B cell (primary cell): ENCODE measurements around the gene TRMT11. TPM values are rescaled to one million over a fixed set of nuclear protein-coding genes. Genes with fewer than 3 reads are reported as not detected.

ENCODE experiments used
- ATAC-seq: fragments of 200-7000 bp; cut with Tn5 transposase; one replicate; pipeline ENCODE4 v1.10.0; 2021; ENCODE audit warnings: low read depth, mild to moderate bottlenecking, moderate number of reproducible peaks, moderate library complexity
- CTCF ChIA-PET: fragments of 350-600 bp; sonication (Branson Sonifier 250); formaldehyde crosslinking; loops from one replicate; lab custom pipeline; 2021; ENCODE audit warnings: antibody characterized with exemption, inconsistent platforms; lab: Charles Lee
- POLR2A ChIA-PET: fragments of 350-600 bp; sonication (Branson Sonifier 250); formaldehyde crosslinking; loops from one replicate; lab custom pipeline; 2021; ENCODE audit warnings: antibody characterized with exemption; lab: Charles Lee
- DNase-seq: peaks from one replicate; pipeline ENCODE4 v3.0.0; 2013
- H2AFZ ChIP-seq: 2 replicates; pipeline ENCODE4 v1.6.1; 2012; ENCODE audit warnings: mild to moderate bottlenecking, low read depth, low read length; ENCODE audit not compliant: insufficient read depth, poor library complexity, severe bottlenecking
- H3K27ac ChIP-seq, 2 donors: 1 replicate in 1 of 2; 2 replicates in 1 of 2; pipeline ENCODE4 v1.5.1; 2012 to 2013; ENCODE audit warnings: low read length in 2 of 2, mild to moderate bottlenecking in 2 of 2, moderate library complexity in 1 of 2
- H3K27me3 ChIP-seq, 4 experiments: fragments of 200-600 bp in 1 of 4; sonication (generic) in 1 of 4; replicated peaks in 1 of 4; 1 replicate in 2 of 4; 2 replicates in 2 of 4; pipeline versions ENCODE4 v1.6.1 to v1.7.0; 2013 to 2016; ENCODE audit warnings: low read length in 3 of 4, mild to moderate bottlenecking in 2 of 4, mixed read lengths in 1 of 4, moderate library complexity in 1 of 4; ENCODE audit not compliant: insufficient read depth in 4 of 4, control insufficient read depth in 3 of 4; ENCODE audit errors: control extremely low read depth in 1 of 4
- H3K36me3 ChIP-seq, 2 experiments: replicated peaks in 1 of 2; 1 replicate in 1 of 2; 2 replicates in 1 of 2; pipeline versions ENCODE4 v1.6.1 to v1.7.1; 2013; ENCODE audit warnings: low read length in 1 of 2; ENCODE audit not compliant: insufficient read depth in 2 of 2, control insufficient read depth in 1 of 2; ENCODE audit errors: control extremely low read depth in 1 of 2, extremely low read depth in 1 of 2
- H3K4me1 ChIP-seq, 2 donors: fragments of 200-600 bp in 1 of 2; sonication (generic) in 1 of 2; 1 replicate in 1 of 2; 2 replicates in 1 of 2; pipeline versions ENCODE4 v1.5.1 to v1.6.1; 2013 to 2017; ENCODE audit warnings: low read length in 2 of 2; ENCODE audit not compliant: control insufficient read depth in 2 of 2, insufficient read depth in 2 of 2
- H3K4me2 ChIP-seq: replicated peaks from 2 replicates; pipeline ENCODE3; 2012; ENCODE audit warnings: mild to moderate bottlenecking, low read depth, low read length; ENCODE audit not compliant: poor library complexity, severe bottlenecking
- H3K4me3 ChIP-seq, 5 experiments: fragments of 200-600 bp in 1 of 5; sonication (generic) in 1 of 5; 1 replicate in 3 of 5; 2 replicates in 2 of 5; pipeline versions ENCODE4 v1.5.1 to v1.7.0; 2011 to 2016; ENCODE audit warnings: low read length in 4 of 5, mild to moderate bottlenecking in 4 of 5, low read depth in 2 of 5, control low read depth in 1 of 5, moderate library complexity in 1 of 5; ENCODE audit not compliant: insufficient read depth in 1 of 5; ENCODE audit errors: control extremely low read depth in 1 of 5, extremely low read depth in 1 of 5
- H3K79me2 ChIP-seq: fragments of 200-600 bp; sonication (generic); one replicate; pipeline ENCODE4 v1.6.0; 2016; ENCODE audit warnings: low read length; ENCODE audit not compliant: control insufficient read depth, insufficient read depth
- H3K9ac ChIP-seq: fragments of 200-600 bp; sonication (generic); 2 replicates; pipeline ENCODE4 v1.6.1; 2017; ENCODE audit warnings: mild to moderate bottlenecking, low read length, moderate library complexity
- H3K9me3 ChIP-seq, 3 donors: one replicate each; pipeline versions ENCODE4 v1.6.1 to v1.7.1; 2013; ENCODE audit warnings: low read length in 2 of 3; ENCODE audit not compliant: control insufficient read depth in 2 of 3, insufficient read depth in 1 of 3; ENCODE audit errors: control extremely low read depth in 1 of 3
- H4K20me1 ChIP-seq: 2 replicates; pipeline ENCODE4 v1.6.0; 2012; ENCODE audit warnings: mild to moderate bottlenecking, low read length; ENCODE audit not compliant: insufficient read depth, control insufficient read depth, poor library complexity, severe bottlenecking
- H3K27ac Mint-ChIP-seq: one replicate; pipeline ENCODE4 v1.8.0; 2021; ENCODE audit warnings: mixed read lengths
- H3K27me3 Mint-ChIP-seq: one replicate; pipeline ENCODE4 v1.8.0; 2021; ENCODE audit warnings: mixed read lengths
- H3K4me1 Mint-ChIP-seq: one replicate; pipeline ENCODE4 v1.8.0; 2021; ENCODE audit warnings: mixed read lengths
- H3K4me3 Mint-ChIP-seq: one replicate; pipeline ENCODE4 v1.8.0; 2021; ENCODE audit warnings: mixed read lengths
- H3K9me3 Mint-ChIP-seq: one replicate; pipeline ENCODE4 v1.8.0; 2022; ENCODE audit warnings: mixed read lengths; ENCODE audit not compliant: insufficient read depth
- EZH2 ChIP-seq: IDR thresholded peaks from 2 replicates; pipeline ENCODE4 v1.6.1; 2012; ENCODE audit warnings: borderline replicate concordance, low read depth, mild to moderate bottlenecking, moderate library complexity, low read length; ENCODE audit not compliant: insufficient read depth, poor library complexity, severe bottlenecking
- WGBS: methylation state at CpG from one replicate; pipeline ENCODE4 v1.1.5; 2013; ENCODE audit warnings: missing lambda C conversion rate; ENCODE audit not compliant: insufficient coverage; 5-methylcytosine and 5-hydroxymethylcytosine counted together
- intact Hi-C: fragments of 100-400 bp; cut with micrococcal nuclease; formaldehyde crosslinking; loops from one replicate; pipeline ENCODE4 v1.10.0; 2022
- polyA plus RNA-seq: library from polyadenylated mRNA; depleted of rRNA; stranded (reverse); fragments of >200 nt; gene quantifications from 2 replicates; pipeline ENCODE4 v1.2.3, GENCODE V29; 2012
- total RNA-seq, 2 donors: library from RNA; stranded (reverse); fragments of 120-200 nt in 1 of 2; gene quantifications; 1 replicate in 1 of 2; 2 replicates in 1 of 2; pipeline versions ENCODE4 v1.2.3 to v1.2.4, GENCODE V29; 2013 to 2022
- TF ChIP-seq, protein P1 (sequence below): fragments of 200-600 bp; IDR thresholded peaks from one replicate; pipeline ENCODE4 v1.8.0; 2022; ENCODE audit warnings: antibody characterized with exemption, mild to moderate bottlenecking

TRMT11 gene
- total and polyA plus RNA-seq, 2 donors (not counting 1 experiment from before 2014, with no cell fraction given) = 12.1 to 30.4 TPM

DNA sequence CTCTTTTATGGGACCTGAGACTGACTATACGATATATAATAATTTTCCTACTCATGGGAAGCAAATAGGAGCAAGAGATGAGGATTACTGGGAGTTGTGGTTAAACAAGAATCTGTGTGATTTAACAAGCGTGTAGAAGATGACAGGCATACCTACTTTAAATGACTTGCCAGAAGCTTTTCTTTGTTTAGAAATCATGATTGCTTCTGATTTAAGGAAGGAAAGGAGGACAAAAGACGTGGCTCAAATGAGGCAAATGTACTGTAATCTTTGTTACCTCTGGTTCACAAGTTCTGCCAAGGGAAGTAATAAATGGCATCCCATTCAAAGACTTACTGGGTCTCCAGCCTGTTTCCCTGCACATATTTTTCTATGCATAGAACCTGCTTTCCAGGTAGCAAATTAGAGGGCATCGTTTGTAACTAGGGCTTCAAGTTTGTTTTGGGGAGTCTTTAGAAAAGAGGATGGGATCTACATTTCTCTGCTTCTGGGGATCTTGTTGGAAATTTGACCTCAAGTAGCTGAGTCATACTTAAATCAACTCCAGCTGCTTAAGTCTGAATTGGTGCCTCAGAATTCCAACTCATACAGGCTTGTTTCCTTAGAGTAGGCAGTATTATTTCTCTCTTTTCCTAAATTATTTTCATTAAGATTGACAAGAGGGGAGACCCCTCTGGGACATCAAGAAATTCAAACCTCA, 2.9 kb upstream of the TRMT11 start:
- H3K27ac ChIP-seq = no peak overlapping the region
- intact Hi-C loops = no loop called here
- H2AFZ ChIP-seq = no peak overlapping the region
- no peaks in the 10 kb centered on the region for H3K27me3 ChIP-seq
- no peaks in the 10 kb centered on the region for H3K9me3 Mint-ChIP-seq
- H3K9ac ChIP-seq = no peak overlapping the region
- POLR2A ChIA-PET = no interaction called here
- H4K20me1 ChIP-seq = no peaks in the 10 kb centered on the region
- H3K36me3 ChIP-seq = peaks cover 0 to 3% of the 10 kb centered on the region in 2 experiments
- 94% methylated on average over 2 of the region's 4 CpGs for WGBS
- TF ChIP-seq EZH2 = no peak
- TF ChIP-seq, protein P1, sequence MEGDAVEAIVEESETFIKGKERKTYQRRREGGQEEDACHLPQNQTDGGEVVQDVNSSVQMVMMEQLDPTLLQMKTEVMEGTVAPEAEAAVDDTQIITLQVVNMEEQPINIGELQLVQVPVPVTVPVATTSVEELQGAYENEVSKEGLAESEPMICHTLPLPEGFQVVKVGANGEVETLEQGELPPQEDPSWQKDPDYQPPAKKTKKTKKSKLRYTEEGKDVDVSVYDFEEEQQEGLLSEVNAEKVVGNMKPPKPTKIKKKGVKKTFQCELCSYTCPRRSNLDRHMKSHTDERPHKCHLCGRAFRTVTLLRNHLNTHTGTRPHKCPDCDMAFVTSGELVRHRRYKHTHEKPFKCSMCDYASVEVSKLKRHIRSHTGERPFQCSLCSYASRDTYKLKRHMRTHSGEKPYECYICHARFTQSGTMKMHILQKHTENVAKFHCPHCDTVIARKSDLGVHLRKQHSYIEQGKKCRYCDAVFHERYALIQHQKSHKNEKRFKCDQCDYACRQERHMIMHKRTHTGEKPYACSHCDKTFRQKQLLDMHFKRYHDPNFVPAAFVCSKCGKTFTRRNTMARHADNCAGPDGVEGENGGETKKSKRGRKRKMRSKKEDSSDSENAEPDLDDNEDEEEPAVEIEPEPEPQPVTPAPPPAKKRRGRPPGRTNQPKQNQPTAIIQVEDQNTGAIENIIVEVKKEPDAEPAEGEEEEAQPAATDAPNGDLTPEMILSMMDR = no peak
- H3K27ac Mint-ChIP-seq = no peak overlapping the region
- peaks cover 10 to 12% of the 10 kb centered on the region in 2 donors for H3K4me1 ChIP-seq
- CTCF ChIA-PET = interaction anchor here (1.1 to 1.3 kb wide), 3 partner anchors 9 to 26 kb away, joined by 3 read pairs; no protein-coding TSS in a partner anchor
- H3K4me3 Mint-ChIP-seq = no peak overlapping the region
- ATAC-seq = no peak
- H3K79me2 ChIP-seq = peaks cover 5% of the 10 kb centered on the region
- H3K4me1 Mint-ChIP-seq = no peaks in the 10 kb centered on the region
- no peak for DNase-seq
- no peaks in the 10 kb centered on the region for H3K27me3 Mint-ChIP-seq
- H3K9me3 ChIP-seq = no peaks in the 10 kb centered on the region
- H3K4me3 ChIP-seq = no peak overlapping the region
- no peak overlapping the region for H3K4me2 ChIP-seq

DNA sequence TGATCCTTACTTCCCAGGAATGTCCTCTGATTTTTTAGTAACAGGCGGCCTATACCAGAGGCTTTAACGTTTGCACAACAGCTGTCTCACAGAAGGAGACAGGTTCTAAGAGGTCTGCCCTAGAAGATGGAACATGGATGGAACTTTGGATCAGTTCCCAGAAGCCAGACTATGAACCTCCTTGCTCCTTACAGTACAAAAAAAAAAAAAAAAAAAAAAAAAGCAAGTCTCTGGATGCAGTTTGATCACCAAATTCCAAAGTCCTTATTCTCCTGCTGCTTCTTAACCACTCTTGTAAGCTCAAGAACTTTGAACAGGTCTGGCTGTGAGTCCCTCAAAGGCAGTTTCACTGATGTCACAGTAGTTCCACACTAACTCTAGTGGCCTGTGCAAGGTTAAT, 2.0 kb upstream of the TRMT11 start:
- no peak for ATAC-seq
- H3K9me3 ChIP-seq = no peaks in the 10 kb centered on the region
- Mint-ChIP-seq H3K27ac (no peak overlapping the region), H3K4me3 (no peak overlapping the region), H3K9me3 (no peaks in the 10 kb centered on the region), H3K27me3 (no peaks in the 10 kb centered on the region), H3K4me1 (peaks cover 1% of the 10 kb centered on the region)
- DNase-seq = no peak
- no peak overlapping the region for H3K27ac ChIP-seq
- no peak overlapping the region for H2AFZ ChIP-seq
- H3K4me2 ChIP-seq = no peak overlapping the region
- TF ChIP-seq EZH2 = no peak
- TF ChIP-seq, protein P1 = no peak
- no peaks in the 10 kb centered on the region for H4K20me1 ChIP-seq
- no peaks in the 10 kb centered on the region for H3K27me3 ChIP-seq
- intact Hi-C loops = no loop called here
- WGBS = 93% methylated on average over 2 of the region's 2 CpGs
- peaks cover 0 to 3% of the 10 kb centered on the region in 2 experiments for H3K36me3 ChIP-seq
- peaks cover 10 to 12% of the 10 kb centered on the region in 2 donors for H3K4me1 ChIP-seq
- CTCF ChIA-PET = interaction anchor here (1.2 to 1.3 kb wide), 3 partner anchors 10 to 27 kb away, joined by 3 to 5 read pairs (median 3); no protein-coding TSS in a partner anchor
- H3K4me3 ChIP-seq = no peak overlapping the region
- POLR2A ChIA-PET = interaction anchor here (0.6 kb wide), 1 partner anchor 203 kb away, joined by 3 read pairs; no protein-coding TSS in a partner anchor
- no peak overlapping the region for H3K9ac ChIP-seq
- peaks cover 5% of the 10 kb centered on the region for H3K79me2 ChIP-seq
